Astrocyte (in vitro differentiated cells and primary cell): ENCODE data around the gene MAP3K14.

Experiments
- CTCF ChIP-seq: IDR thresholded peaks from 2 replicates; pipeline ENCODE4 v1.5.1; 2011; ENCODE audit warnings: low read depth, mild to moderate bottlenecking, inconsistent platforms, low read length, moderate library complexity; ENCODE audit not compliant: insufficient read depth
- EZH2 ChIP-seq: IDR thresholded peaks from 2 replicates; pipeline ENCODE4 v1.6.1; 2012; ENCODE audit warnings: mild to moderate bottlenecking, low read length, inconsistent platforms; ENCODE audit not compliant: insufficient read depth

GRCh38 chr17:45308840-45309239, 8.0 kb downstream of the MAP3K14 start:
- no peak for TF ChIP-seq CTCF
- TF ChIP-seq EZH2 = no peak
